H1 (cell line): ENCODE measurements around the gene PIAS4. TPM values are rescaled to one million over a fixed set of nuclear protein-coding genes. Genes with fewer than 3 reads are reported as not detected.

Experiments used
- CTCF ChIA-PET: fragments of 300-600 bp; sonication (Branson Sonifier 250); formaldehyde crosslinking; loops from one replicate; lab custom pipeline; 2021; ENCODE audit not compliant: partially characterized antibody; lab: Charles Lee
- POLR2A ChIA-PET: fragments of 300-600 bp; sonication (Branson Sonifier 250); formaldehyde crosslinking; loops from one replicate; lab custom pipeline; 2021; ENCODE audit warnings: inconsistent platforms; ENCODE audit not compliant: partially characterized antibody; lab: Charles Lee
- DNase-seq, 2 experiments: peaks; one replicate each; pipeline versions ENCODE4 v3.0.0 to v3.0.0-alpha.2; 2010 to 2022; ENCODE audit warnings: low spot score in 2 of 2, low read depth in 1 of 2, mixed read lengths in 1 of 2
- FAIRE-seq: peaks from 2 replicates; lab custom pipeline; 2011; peaks lifted over from hg19 to GRCh38; lab: Jason Lieb, UNC
- H2AFZ ChIP-seq: 2 replicates; pipeline ENCODE4 v1.8.1; 2012; ENCODE audit warnings: low read length, inconsistent platforms
- H2AK5ac ChIP-seq: 2 replicates; pipeline ENCODE4 v1.6.1; 2013; ENCODE audit warnings: low read depth, low read length
- H2BK120ac ChIP-seq: replicated peaks from 2 replicates; pipeline ENCODE3; 2013; ENCODE audit warnings: low read depth, low read length, inconsistent platforms
- H2BK12ac ChIP-seq: 2 replicates; pipeline ENCODE4 v1.6.1; 2013; ENCODE audit warnings: low read depth, low read length
- H2BK15ac ChIP-seq: 2 replicates; pipeline ENCODE4 v1.6.1; 2013; ENCODE audit warnings: low read length
- H2BK20ac ChIP-seq: 2 replicates; pipeline ENCODE4 v1.6.1; 2013; ENCODE audit warnings: low read length
- H2BK5ac ChIP-seq: 2 replicates; pipeline ENCODE4 v1.6.1; 2013; ENCODE audit warnings: low read depth, low read length
- H3K14ac ChIP-seq: 2 replicates; pipeline ENCODE4 v1.6.1; 2013; ENCODE audit warnings: inconsistent platforms; ENCODE audit not compliant: insufficient read length
- H3K18ac ChIP-seq: 2 replicates; pipeline ENCODE4 v1.6.1; 2013; ENCODE audit warnings: low read length; ENCODE audit errors: extremely low read depth
- H3K23ac ChIP-seq: 2 replicates; pipeline ENCODE4 v1.6.1; 2013; ENCODE audit warnings: inconsistent platforms; ENCODE audit not compliant: insufficient read length
- H3K23me2 ChIP-seq: 2 replicates; pipeline ENCODE4 v1.6.1; 2013; ENCODE audit warnings: low read depth, low read length
- H3K27ac ChIP-seq: 2 replicates; pipeline ENCODE4 v1.6.1; 2011; ENCODE audit warnings: low read depth, low read length, inconsistent platforms
- H3K27me3 ChIP-seq, 4 experiments: replicated peaks in 1 of 4; 1 replicate in 1 of 4; 2 replicates in 3 of 4; pipeline versions ENCODE4 v1.6.1 to v1.8.1; 2011 to 2013; ENCODE audit warnings: low read length in 3 of 4, mild to moderate bottlenecking in 3 of 4, inconsistent platforms in 2 of 4, mixed read lengths in 2 of 4, moderate library complexity in 1 of 4; ENCODE audit not compliant: control insufficient read depth in 3 of 4, insufficient read depth in 3 of 4; ENCODE audit errors: extremely low read depth in 1 of 4
- H3K36me3 ChIP-seq, 4 experiments: 2 replicates each; pipeline versions ENCODE4 v1.6.1 to v1.8.1; 2011 to 2013; ENCODE audit warnings: mild to moderate bottlenecking in 4 of 4, low read length in 3 of 4, moderate library complexity in 2 of 4, control low read depth in 1 of 4, inconsistent platforms in 1 of 4; ENCODE audit not compliant: insufficient read depth in 4 of 4, control insufficient read depth in 2 of 4
- H3K4ac ChIP-seq: replicated peaks from 2 replicates; pipeline ENCODE3; 2013; ENCODE audit warnings: low read length, low read depth, mixed read lengths, inconsistent platforms; ENCODE audit not compliant: insufficient read length
- H3K4me1 ChIP-seq, 4 experiments: replicated peaks in 1 of 4; 1 replicate in 1 of 4; 2 replicates in 3 of 4; pipeline versions ENCODE4 v1.6.1 to v1.8.1; 2011 to 2013; ENCODE audit warnings: low read length in 3 of 4, inconsistent platforms in 2 of 4, mixed read lengths in 1 of 4; ENCODE audit not compliant: insufficient read depth in 4 of 4, control insufficient read depth in 3 of 4
- H3K4me2 ChIP-seq, 2 experiments: 2 replicates each; pipeline versions ENCODE4 v1.6.1 to v1.8.1; 2011 to 2013; ENCODE audit warnings: low read depth in 2 of 2, low read length in 2 of 2, control low read depth in 1 of 2, inconsistent platforms in 1 of 2, mild to moderate bottlenecking in 1 of 2; ENCODE audit not compliant: insufficient read depth in 1 of 2
- H3K4me3 ChIP-seq, 4 experiments: fragments of 200-600, 300-600 bp in 1 of 4; sonication (generic), shearing (Covaris generic), sonication (Bioruptor Twin) in 1 of 4; 2 replicates each; pipeline versions ENCODE4 v1.5.1 to v1.8.1; 2011 to 2016; ENCODE audit warnings: low read length in 4 of 4, low read depth in 3 of 4, control low read depth in 2 of 4, inconsistent platforms in 2 of 4, mild to moderate bottlenecking in 2 of 4, mixed read lengths in 1 of 4, moderate library complexity in 1 of 4; ENCODE audit not compliant: insufficient read depth in 2 of 4; ENCODE audit errors: extremely low read depth in 1 of 4
- H3K56ac ChIP-seq: replicated peaks from 2 replicates; pipeline ENCODE3; 2013; ENCODE audit warnings: low read depth, mild to moderate bottlenecking, mixed read lengths, low read length, inconsistent platforms; ENCODE audit not compliant: insufficient read length
- H3K79me1 ChIP-seq: 2 replicates; pipeline ENCODE4 v1.6.1; 2013; ENCODE audit warnings: low read depth, low read length, control low read depth
- H3K79me2 ChIP-seq, 2 experiments: 2 replicates each; pipeline versions ENCODE4 v1.6.1 to v1.8.1; 2012 to 2013; ENCODE audit warnings: low read length in 2 of 2, mild to moderate bottlenecking in 2 of 2, inconsistent platforms in 1 of 2; ENCODE audit not compliant: insufficient read depth in 2 of 2, control insufficient read depth in 1 of 2
- H3K9ac ChIP-seq, 4 experiments: replicated peaks in 1 of 4; 1 replicate in 1 of 4; 2 replicates in 3 of 4; pipeline versions ENCODE4 v1.6.1 to v1.8.1; 2011 to 2013; ENCODE audit warnings: low read depth in 3 of 4, low read length in 3 of 4, control low read depth in 2 of 4, mild to moderate bottlenecking in 2 of 4, moderate library complexity in 2 of 4, inconsistent platforms in 1 of 4; ENCODE audit errors: extremely low read depth in 1 of 4
- H3K9me3 ChIP-seq, 2 experiments: 2 replicates each; pipeline versions ENCODE4 v1.6.1 to v1.8.1; 2012 to 2013; ENCODE audit warnings: mild to moderate bottlenecking in 2 of 2, moderate library complexity in 2 of 2, control low read depth in 1 of 2, inconsistent platforms in 1 of 2, low read depth in 1 of 2, low read length in 1 of 2, mixed read lengths in 1 of 2; ENCODE audit not compliant: insufficient read depth in 2 of 2
- H4K20me1 ChIP-seq, 2 experiments: replicated peaks in 1 of 2; 2 replicates each; pipeline versions ENCODE3 to v1.8.1; 2011 to 2013; ENCODE audit warnings: inconsistent platforms in 2 of 2, low read length in 2 of 2, mild to moderate bottlenecking in 1 of 2; ENCODE audit not compliant: insufficient read depth in 2 of 2, control insufficient read depth in 1 of 2
- H4K5ac ChIP-seq: 2 replicates; pipeline ENCODE4 v1.6.1; 2013; ENCODE audit warnings: low read length, low read depth, mixed read lengths, inconsistent platforms; ENCODE audit not compliant: insufficient read length
- H4K8ac ChIP-seq: 2 replicates; pipeline ENCODE4 v1.8.0; 2013; ENCODE audit warnings: mild to moderate bottlenecking, moderate library complexity, low read length, inconsistent platforms; ENCODE audit not compliant: insufficient read depth; ENCODE audit errors: extremely low read depth
- H4K91ac ChIP-seq: replicated peaks from 2 replicates; pipeline ENCODE3; 2013; ENCODE audit warnings: low read length, mixed read lengths, inconsistent platforms; ENCODE audit not compliant: insufficient read length
- BACH1 ChIP-seq: IDR thresholded peaks from 2 replicates; pipeline ENCODE4 v1.6.1; 2012; ENCODE audit warnings: low read length, improper control_type of control experiment
- BRCA1 ChIP-seq: IDR thresholded peaks from 2 replicates; pipeline ENCODE4 v1.6.1; 2012; ENCODE audit warnings: low read depth, low read length, improper control_type of control experiment
- CREB1 ChIP-seq: IDR thresholded peaks from 2 replicates; pipeline ENCODE4 v1.6.1; 2012; ENCODE audit warnings: inconsistent platforms
- CTBP2 ChIP-seq: IDR thresholded peaks from 2 replicates; pipeline ENCODE4 v1.7.0; 2011; ENCODE audit warnings: borderline replicate concordance, mild to moderate bottlenecking, moderate library complexity, mixed read lengths, low read length; ENCODE audit not compliant: insufficient read depth, insufficient read length
- E2F6 ChIP-seq: IDR thresholded peaks from 2 replicates; pipeline ENCODE4 v1.6.1; 2012; ENCODE audit warnings: inconsistent platforms
- EP300 ChIP-seq, 2 experiments: IDR thresholded peaks; 1 replicate in 1 of 2; 2 replicates in 1 of 2; pipeline ENCODE4 v1.6.1; 2011 to 2012; ENCODE audit warnings: low read depth in 2 of 2, low read length in 2 of 2, mild to moderate bottlenecking in 2 of 2, borderline replicate concordance in 1 of 2, inconsistent platforms in 1 of 2, moderate library complexity in 1 of 2
- EZH2 ChIP-seq: fragments of 200-600 bp; sonication (generic); IDR thresholded peaks from 2 replicates; pipeline ENCODE4 v1.7.1; 2012; ENCODE audit warnings: low read depth, mild to moderate bottlenecking, moderate library complexity, low read length, inconsistent platforms; ENCODE audit not compliant: severe bottlenecking
- KDM1A ChIP-seq: fragments of 200-600, 300-600 bp; sonication (generic); IDR thresholded peaks from 2 replicates; pipeline ENCODE4 v1.7.1; 2016; ENCODE audit warnings: mild to moderate bottlenecking, low read length, borderline replicate concordance
- KDM4A ChIP-seq: IDR thresholded peaks from one replicate; pipeline ENCODE4 v1.7.1; 2012; ENCODE audit warnings: low read depth, mild to moderate bottlenecking, moderate library complexity, low read length, inconsistent platforms; ENCODE audit not compliant: severe bottlenecking
- KDM5A ChIP-seq: fragments of 200-600 bp; IDR thresholded peaks from 2 replicates; pipeline ENCODE4 v1.7.1; 2012; ENCODE audit warnings: mild to moderate bottlenecking, low read length, inconsistent platforms, mixed read lengths
- MAFK ChIP-seq: IDR thresholded peaks from 2 replicates; pipeline ENCODE4 v1.6.1; 2012; ENCODE audit warnings: low read depth, mild to moderate bottlenecking, improper control_type of control experiment, low read length
- SP1 ChIP-seq: IDR thresholded peaks from 2 replicates; pipeline ENCODE4 v1.6.1; 2011; ENCODE audit warnings: low read depth, low read length
- TBP ChIP-seq: IDR thresholded peaks from 2 replicates; pipeline ENCODE4 v1.6.1; 2011; ENCODE audit warnings: low read depth, low read length, improper control_type of control experiment
- WGBS, 2 experiments: shearing (Covaris generic) in 1 of 2; methylation state at CpG; one replicate each; pipeline versions ENCODE4 v1.1.6 to v1.1.7; 2013 to 2015; ENCODE audit warnings: low lambda C conversion rate in 2 of 2, mixed read lengths in 2 of 2, inconsistent platforms in 1 of 2, low coverage in 1 of 2, missing lambda C conversion rate in 1 of 2; ENCODE audit not compliant: insufficient replicate concordance in 2 of 2, insufficient coverage in 1 of 2, insufficient read length in 1 of 2; ENCODE audit errors: extremely low coverage in 1 of 2, missing lambda C conversion rate in 1 of 2; 5-methylcytosine and 5-hydroxymethylcytosine counted together
- polyA plus RNA-seq, 7 experiments: library from polyadenylated mRNA; depleted of rRNA in 3 of 7; stranded (reverse) in 5 of 7; unstranded in 2 of 7; fragments of >200 nt in 5 of 7; fragments of 200-250 nt in 2 of 7; gene quantifications; 1 replicate in 5 of 7; 2 replicates in 1 of 7; 4 replicates in 1 of 7; pipeline versions ENCODE4 v1.2.1 to v1.2.3, GENCODE V29; 2011 to 2013; ENCODE audit warnings: missing spikeins in 2 of 7, mixed read lengths in 2 of 7
- total RNA-seq: library from RNA; stranded (reverse); fragmentation: NEBNext Ultra II Directional; extraction: Animal tissue kit (Norgen Biotek cat#: 25700); gene quantifications from 2 replicates; pipeline ENCODE4 v1.2.1, GENCODE V29; 2021

The PIAS4 gene
- total and polyA plus RNA-seq, 2 of the 8 experiments (the other 6 are each of a cell fraction or from before 2014, with no cell fraction given) = 30.2 to 51.4 TPM

GRCh38 chr19:4043401-4043800 lies 35.9 kb downstream of the PIAS4 start:
- Histone ChIP-seq H3K9ac (no peak overlapping the region), H3K79me1 (peaks cover 12% of the 10 kb centered on the region), H3K56ac (no peak overlapping the region), H3K4me2 (no peak overlapping the region), H3K14ac (no peak overlapping the region), H4K91ac (no peak overlapping the region), H3K18ac (no peak overlapping the region), H2BK20ac (no peak overlapping the region), H2BK120ac (no peak overlapping the region), H2AK5ac (no peak overlapping the region), H3K9me3 (no peaks in the 10 kb centered on the region), H3K4me3 (no peak overlapping the region), H2AFZ (no peak overlapping the region), H2BK5ac (no peak overlapping the region), H4K8ac (no peak overlapping the region), H3K79me2 (no peaks in the 10 kb centered on the region), H3K4me1 (peaks cover 0 to 11% (median 2%) of the 10 kb centered on the region in 4 experiments; a peak in 6 of 7 replicates), H4K5ac (no peak overlapping the region), H3K27ac (no peak overlapping the region), H3K23me2 (no peaks in the 10 kb centered on the region), H3K27me3 (no peaks in the 10 kb centered on the region), H4K20me1 (peaks cover 3 to 14% of the 10 kb centered on the region in 2 experiments), H2BK12ac (no peak overlapping the region), H3K23ac (no peak overlapping the region), H3K4ac (no peak overlapping the region), H3K36me3 (peaks cover 0 to 8% (median 2%) of the 10 kb centered on the region in 4 experiments; a peak in 4 of 8 replicates), H2BK15ac (no peak overlapping the region)
- no peak for FAIRE-seq
- ChIA-PET POLR2A (interaction anchor here (3.9 kb wide), 1 partner anchor 11 kb away, joined by 19 read pairs; no protein-coding TSS in a partner anchor), CTCF (no interaction called here)
- no peak for DNase-seq
- 89% methylated on average over 4 of the region's 11 CpGs; no CpG with 5 or more reads in 1 of the 2 experiments for WGBS, 2 experiments
- TF ChIP-seq TBP (no peak), BACH1 (no peak), KDM4A (no peak), KDM1A (no peak), EZH2 (no peak), KDM5A (no peak), CREB1 (no peak), SP1 (no peak), BRCA1 (no peak), CTBP2 (no peak), EP300 (IDR thresholded peaks at IDR 0.05; ENCODE audit: borderline replicate concordance in 1 of 2, low read depth in 2 of 2, low read length in 2 of 2) (no peak), E2F6 (no peak), MAFK (no peak)
